Activated naive CD4-positive, alpha-beta T cell treated with anti-CD3 and anti-CD28 coated beads, Interleukin-2, amount 50 U/mL, for 24 hours (primary cell): ENCODE data around the gene RPRD1A.
A peak's percentile ranks its signal among the peaks of the same experiment; 100 is the strongest.
"Not testable (repeated sequence)": the region's sequence is repeated elsewhere in the genome, so short reads cannot be mapped to it uniquely, and the experiment has no call there.

Source experiments
- H3K27ac Mint-ChIP-seq: one replicate; pipeline ENCODE4 v1.8.0; 2021; ENCODE audit warnings: mild to moderate bottlenecking, mixed read lengths
- H3K27me3 Mint-ChIP-seq: one replicate; pipeline ENCODE4 v1.8.0; 2021; ENCODE audit warnings: mixed read lengths
- H3K36me3 Mint-ChIP-seq: one replicate; pipeline ENCODE4 v1.8.0; 2021; ENCODE audit warnings: mixed read lengths
- H3K4me1 Mint-ChIP-seq: one replicate; pipeline ENCODE4 v1.8.0; 2021; ENCODE audit warnings: mixed read lengths
- H3K4me3 Mint-ChIP-seq: one replicate; pipeline ENCODE4 v1.8.0; 2021; ENCODE audit warnings: mild to moderate bottlenecking, mixed read lengths
- H3K9me3 Mint-ChIP-seq: one replicate; pipeline ENCODE4 v1.8.0; 2021; ENCODE audit warnings: mixed read lengths

The RPRD1A gene

DNA sequence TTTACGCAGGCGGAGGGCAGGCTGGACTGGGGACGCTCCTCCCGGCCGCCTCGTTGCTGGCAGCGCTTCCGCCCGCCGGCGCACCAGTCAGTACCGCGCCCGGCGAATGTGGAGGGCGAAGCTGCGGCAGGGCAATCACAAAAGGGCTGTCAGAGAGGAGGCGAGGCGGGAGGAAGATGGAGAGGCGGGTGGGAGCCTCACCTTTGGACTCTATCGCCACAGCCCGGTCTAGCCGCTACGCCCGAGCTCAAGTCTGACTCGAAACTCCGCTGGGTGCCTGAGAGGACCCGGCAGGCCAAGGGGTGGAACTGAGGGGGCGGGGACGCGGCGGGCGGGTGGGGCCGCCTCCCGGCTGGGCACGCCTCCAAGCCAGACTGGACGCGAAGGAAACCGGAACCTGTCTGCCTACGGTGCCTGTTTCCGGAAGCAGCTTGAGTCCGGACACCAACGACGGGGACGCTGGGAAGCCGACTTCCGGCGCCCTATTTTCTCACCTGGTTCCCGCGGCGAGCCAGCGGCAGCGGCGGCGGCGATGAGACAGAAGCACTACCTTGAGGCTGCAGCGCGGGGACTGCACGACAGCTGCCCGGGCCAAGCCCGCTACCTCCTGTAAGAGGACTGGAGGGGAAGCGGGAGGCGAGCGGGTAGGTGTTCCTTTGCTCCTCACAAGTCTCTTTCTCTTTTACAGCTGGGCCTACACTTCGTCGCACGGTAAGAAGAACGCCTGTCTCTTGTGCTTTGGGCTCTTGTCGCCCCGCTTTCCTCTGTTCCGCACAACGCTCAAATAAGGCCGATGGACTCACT, 95.0 kb downstream of the RPRD1A start, which contains the start of gene RMP24:
Gene RMP24, plus strand, starts transcription at position 483 of the 804 bp plus-strand sequence.
- Mint-ChIP-seq H3K4me3 (peak within 1 kb of the TSS; percentile 94), H3K27ac (peak within 1 kb of the TSS; percentile 99), H3K36me3 (peaks cover 14% of the 10 kb centered on the region), H3K27me3 (no peaks in the 10 kb centered on the region), H3K4me1 (peaks cover 64% of the 10 kb centered on the region), H3K9me3 (no peaks in the 10 kb centered on the region)

GRCh38 chr18:35971661-35972196, 95.6 kb downstream of the RPRD1A start:
- H3K9me3 Mint-ChIP-seq = no peaks in the 10 kb centered on the region
- peak overlapping the region; percentile 94 for H3K4me3 Mint-ChIP-seq
- H3K36me3 Mint-ChIP-seq = peaks cover 14% of the 10 kb centered on the region
- no peaks in the 10 kb centered on the region for H3K27me3 Mint-ChIP-seq
- peaks cover 66% of the 10 kb centered on the region for H3K4me1 Mint-ChIP-seq
- peak overlapping the region; percentile 99 for H3K27ac Mint-ChIP-seq

GRCh38 chr18:35969676-35970075, 97.7 kb downstream of the RPRD1A start:
- peaks cover 59% of the 10 kb centered on the region for H3K4me1 Mint-ChIP-seq
- no peaks in the 10 kb centered on the region for H3K27me3 Mint-ChIP-seq
- no peaks in the 10 kb centered on the region for H3K9me3 Mint-ChIP-seq
- peak overlapping the region; percentile 90 for H3K27ac Mint-ChIP-seq
- peaks cover 8% of the 10 kb centered on the region for H3K36me3 Mint-ChIP-seq
- peak overlapping the region; percentile 63 for H3K4me3 Mint-ChIP-seq

DNA sequence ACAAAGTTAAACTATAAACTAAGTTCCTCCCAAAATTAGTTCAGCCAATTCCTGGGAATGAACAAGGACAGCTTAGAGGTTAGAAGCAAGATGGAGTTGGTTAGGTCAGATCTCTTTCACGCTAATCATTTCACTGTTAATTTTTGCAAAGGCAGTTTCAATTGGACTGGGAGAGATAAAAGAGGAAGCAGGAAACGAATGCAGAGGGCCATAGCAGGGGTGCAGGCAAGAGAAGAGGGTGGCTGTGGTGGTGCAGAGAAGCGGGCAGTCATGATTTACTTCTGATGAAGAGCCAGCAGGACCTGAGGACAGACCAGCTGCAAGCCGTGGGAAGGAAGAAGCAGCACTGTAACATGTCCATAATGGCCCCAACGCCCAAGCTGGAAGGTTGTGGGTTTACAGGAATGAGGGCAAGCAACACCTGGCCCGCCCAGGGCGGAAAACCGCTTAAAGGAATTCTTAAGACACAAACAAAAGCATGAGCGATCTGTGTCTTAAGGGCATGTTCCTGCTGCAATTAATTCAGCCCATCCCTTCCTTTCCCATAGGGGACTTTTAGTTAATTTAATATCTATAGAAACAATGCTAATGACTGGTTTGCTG, 99.0 kb downstream of the RPRD1A start:
- peaks cover 48% of the 10 kb centered on the region for H3K4me1 Mint-ChIP-seq
- no peaks in the 10 kb centered on the region for H3K27me3 Mint-ChIP-seq
- H3K9me3 Mint-ChIP-seq = no peaks in the 10 kb centered on the region
- H3K4me3 Mint-ChIP-seq = peak overlapping the region; percentile 20
- H3K36me3 Mint-ChIP-seq = peaks cover 3% of the 10 kb centered on the region
- peak overlapping the region; percentile 90 for H3K27ac Mint-ChIP-seq

GRCh38 chr18:35967866-35968265, 99.5 kb downstream of the RPRD1A start:
- H3K4me1 Mint-ChIP-seq = peaks cover 43% of the 10 kb centered on the region
- H3K9me3 Mint-ChIP-seq, H3K36me3 Mint-ChIP-seq, H3K27me3 Mint-ChIP-seq: not testable (repeated sequence)
- H3K27ac Mint-ChIP-seq = peak overlapping the region; percentile 90
- H3K4me3 Mint-ChIP-seq = peak overlapping the region; percentile 20

DNA sequence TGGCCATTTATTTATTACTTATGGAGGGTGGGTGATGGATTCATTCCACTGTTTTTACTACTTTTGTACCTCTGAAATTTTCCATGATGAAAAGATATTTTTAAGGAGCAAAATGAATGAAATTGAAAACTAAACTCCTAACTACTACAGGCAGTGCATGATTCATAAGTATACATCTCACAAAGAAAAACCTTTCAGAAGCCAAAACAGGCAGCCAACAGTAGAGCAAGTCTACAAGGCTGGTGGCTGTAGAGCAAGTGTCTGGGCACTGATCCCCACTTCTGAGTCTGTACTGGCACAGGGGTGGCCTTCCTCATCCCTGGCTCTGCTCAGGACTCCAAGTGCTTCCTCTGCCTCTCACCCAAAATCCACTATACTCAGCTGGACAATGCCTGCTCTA, 103.0 kb downstream of the RPRD1A start:
- H3K4me1 Mint-ChIP-seq = peaks cover 24% of the 10 kb centered on the region
- H3K36me3 Mint-ChIP-seq = peaks cover 1% of the 10 kb centered on the region
- no peak overlapping the region for H3K27ac Mint-ChIP-seq
- H3K4me3 Mint-ChIP-seq = no peak overlapping the region
- H3K27me3 Mint-ChIP-seq = no peaks in the 10 kb centered on the region
- no peaks in the 10 kb centered on the region for H3K9me3 Mint-ChIP-seq

DNA sequence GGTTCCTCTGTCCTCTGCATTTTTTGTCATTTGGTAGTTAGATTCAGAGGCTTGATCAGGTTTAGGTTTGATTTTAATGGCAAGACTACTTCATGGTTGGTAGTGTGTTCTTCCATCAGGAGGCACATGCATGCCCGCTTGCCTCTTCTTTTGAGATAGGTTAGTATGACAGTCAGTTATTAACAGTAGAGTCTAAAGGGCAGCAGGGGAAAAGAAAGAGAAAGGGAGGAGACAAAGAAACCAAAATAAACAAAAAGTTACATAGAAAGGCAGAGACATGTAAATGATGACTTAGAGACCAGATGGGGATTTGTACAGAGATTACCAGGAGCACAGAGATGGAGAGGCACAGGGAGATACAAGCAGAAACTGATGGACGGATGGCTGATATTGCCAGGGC, 105.0 kb downstream of the RPRD1A start:
- no peak overlapping the region for H3K4me3 Mint-ChIP-seq
- peaks cover 5% of the 10 kb centered on the region for H3K4me1 Mint-ChIP-seq
- peaks cover 7% of the 10 kb centered on the region for H3K27me3 Mint-ChIP-seq
- H3K9me3 Mint-ChIP-seq = no peaks in the 10 kb centered on the region
- peaks cover 1% of the 10 kb centered on the region for H3K36me3 Mint-ChIP-seq
- no peak overlapping the region for H3K27ac Mint-ChIP-seq

DNA sequence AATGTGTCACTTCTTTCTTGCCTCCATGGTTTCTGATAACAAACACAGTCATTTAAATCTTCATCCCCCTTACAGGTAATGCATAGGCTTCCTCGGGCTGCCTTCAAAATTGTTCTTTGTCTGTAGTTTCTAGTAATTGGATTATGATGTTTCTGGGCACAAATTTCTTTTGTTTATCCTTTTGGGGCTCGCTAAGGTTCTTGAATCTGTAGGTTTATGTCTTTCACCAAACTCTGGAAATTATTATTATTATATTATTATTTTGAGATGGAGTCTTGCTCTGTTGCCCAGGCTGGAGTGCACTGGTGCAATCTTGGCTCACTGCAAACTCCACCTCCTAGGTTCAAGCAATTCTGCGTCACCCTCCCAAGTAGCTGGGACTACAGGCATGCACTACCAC, 111.1 kb downstream of the RPRD1A start:
- no peaks in the 10 kb centered on the region for H3K4me1 Mint-ChIP-seq
- H3K4me3 Mint-ChIP-seq = no peak overlapping the region
- peaks cover 15% of the 10 kb centered on the region for H3K27me3 Mint-ChIP-seq
- no peak overlapping the region for H3K27ac Mint-ChIP-seq
- H3K36me3 Mint-ChIP-seq = no peaks in the 10 kb centered on the region
- no peaks in the 10 kb centered on the region for H3K9me3 Mint-ChIP-seq

DNA sequence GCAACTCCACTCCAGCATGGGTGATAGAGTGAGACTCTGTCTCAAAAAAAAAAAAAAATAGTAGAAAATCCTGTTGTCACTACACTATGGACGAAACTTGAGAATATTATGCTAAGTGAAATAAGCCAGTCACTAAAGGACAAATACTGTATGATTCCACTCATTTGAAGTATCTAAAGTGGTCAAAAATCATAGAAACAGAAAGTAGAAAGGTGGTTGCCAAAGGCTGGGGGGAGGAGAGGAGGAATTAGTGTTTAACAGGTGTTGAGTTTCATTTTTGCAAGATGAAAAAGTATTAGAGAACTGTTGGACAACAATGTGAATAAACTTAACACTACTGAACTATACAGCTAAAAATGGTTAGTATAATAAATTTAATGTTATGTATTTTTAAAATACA, 113.7 kb downstream of the RPRD1A start:
- peaks cover 6% of the 10 kb centered on the region for H3K4me1 Mint-ChIP-seq
- peaks cover 14% of the 10 kb centered on the region for H3K27me3 Mint-ChIP-seq
- no peak overlapping the region for H3K27ac Mint-ChIP-seq
- no peaks in the 10 kb centered on the region for H3K9me3 Mint-ChIP-seq
- no peaks in the 10 kb centered on the region for H3K36me3 Mint-ChIP-seq
- H3K4me3 Mint-ChIP-seq = no peak overlapping the region

DNA sequence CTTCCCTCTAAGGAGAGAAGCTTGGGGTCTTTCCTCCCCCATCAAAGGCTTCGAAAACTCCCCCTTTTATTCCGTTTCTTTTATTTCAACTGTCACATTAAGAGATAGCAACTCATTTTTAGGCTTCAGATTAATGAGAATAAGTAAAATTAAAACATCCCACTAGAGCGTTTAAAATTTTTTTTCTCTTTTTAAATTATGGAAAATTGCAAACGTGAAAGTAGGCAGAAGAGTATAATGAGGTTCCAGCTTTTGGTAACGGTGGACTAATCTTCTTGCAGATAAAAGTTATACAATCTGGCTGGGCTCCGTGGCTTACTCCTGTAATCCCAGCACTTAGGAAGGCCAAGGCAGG, 116.8 kb downstream of the RPRD1A start:
- no peak overlapping the region for H3K27ac Mint-ChIP-seq

DNA sequence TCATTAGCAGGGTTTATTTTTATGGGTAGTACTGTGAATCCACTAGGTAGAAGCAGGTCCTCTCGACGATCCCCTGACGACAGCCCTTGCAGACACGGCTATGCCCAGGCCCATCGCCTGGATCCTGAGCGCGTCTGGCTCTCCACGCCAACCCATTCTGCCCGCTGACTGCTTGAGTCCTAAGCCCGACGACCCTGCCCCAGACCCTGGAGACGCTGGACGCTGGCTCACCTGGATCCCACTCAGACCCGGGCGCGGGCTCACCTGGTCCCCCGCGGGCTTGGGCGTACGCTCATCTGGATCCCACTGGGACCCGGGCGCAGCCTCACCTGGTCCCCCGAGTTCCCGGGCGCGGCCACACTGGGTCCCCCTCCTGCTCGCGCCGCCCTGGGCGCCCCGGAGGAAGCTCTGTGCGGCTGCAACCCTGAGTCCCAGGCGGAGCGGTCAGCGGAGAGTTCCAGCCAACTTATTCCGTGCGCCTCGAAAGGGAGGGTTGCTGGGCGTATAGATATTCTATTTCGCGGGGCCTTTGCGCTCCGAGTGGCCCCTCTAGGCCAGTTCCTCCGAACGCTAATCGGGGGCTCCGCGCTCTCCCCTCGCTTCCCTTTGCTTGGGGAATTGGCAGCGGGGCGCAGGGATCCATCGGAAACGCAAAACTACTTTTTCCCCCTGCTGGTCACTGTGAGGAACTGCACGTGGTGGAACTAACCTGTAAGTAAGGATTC, 117.3 kb downstream of the RPRD1A start:
- no peak overlapping the region for H3K27ac Mint-ChIP-seq
- no peaks in the 10 kb centered on the region for H3K36me3 Mint-ChIP-seq
- H3K4me1 Mint-ChIP-seq = peaks cover 6% of the 10 kb centered on the region
- H3K27me3 Mint-ChIP-seq = peaks cover 5% of the 10 kb centered on the region
- peak overlapping the region; percentile 89 for H3K4me3 Mint-ChIP-seq
- no peaks in the 10 kb centered on the region for H3K9me3 Mint-ChIP-seq

More for the DNA sequence above, 116.8 kb downstream of the RPRD1A start:
- no peaks in the 10 kb centered on the region for H3K36me3 Mint-ChIP-seq
- peaks cover 5% of the 10 kb centered on the region for H3K27me3 Mint-ChIP-seq
- no peaks in the 10 kb centered on the region for H3K9me3 Mint-ChIP-seq
- peak overlapping the region; percentile 89 for H3K4me3 Mint-ChIP-seq
- H3K4me1 Mint-ChIP-seq = peaks cover 6% of the 10 kb centered on the region

GRCh38 chr18:35949090-35949489, 118.3 kb downstream of the RPRD1A start:
- Mint-ChIP-seq H3K4me1 (peaks cover 6% of the 10 kb centered on the region), H3K27me3 (peaks cover 5% of the 10 kb centered on the region), H3K27ac (no peak overlapping the region), H3K9me3 (no peaks in the 10 kb centered on the region), H3K36me3 (no peaks in the 10 kb centered on the region), H3K4me3 (no peak overlapping the region)

- no peaks in the 10 kb centered on the region for H3K36me3 Mint-ChIP-seq
- H3K27ac Mint-ChIP-seq = no peak overlapping the region
- no peak overlapping the region for H3K4me3 Mint-ChIP-seq
- H3K4me1 Mint-ChIP-seq = peaks cover 6% of the 10 kb centered on the region
- H3K9me3 Mint-ChIP-seq = no peaks in the 10 kb centered on the region
- H3K27me3 Mint-ChIP-seq = peaks cover 5% of the 10 kb centered on the region
Observed at GRCh38 chr18:35948080-35948479, 119.3 kb downstream of the RPRD1A start.

DNA sequence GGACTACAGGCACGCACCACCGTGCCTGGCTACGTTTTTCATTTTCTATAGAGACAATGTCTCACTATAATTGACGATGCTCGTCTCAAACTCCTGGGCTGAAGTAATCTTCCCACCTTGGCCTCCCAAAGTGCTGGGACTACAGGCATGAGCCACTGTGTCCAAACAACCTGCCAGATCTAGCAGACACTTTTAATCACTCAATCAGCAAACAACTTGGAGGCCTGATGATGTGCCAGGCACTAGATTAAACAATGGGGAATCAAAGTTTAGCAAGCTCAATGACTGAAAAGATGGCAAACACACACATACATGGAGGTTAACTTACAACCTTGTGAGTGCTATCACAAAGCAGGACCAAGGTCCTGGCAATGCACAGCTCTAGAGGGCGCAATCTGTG, 124.7 kb downstream of the RPRD1A start:
- no peaks in the 10 kb centered on the region for H3K36me3 Mint-ChIP-seq
- peaks cover 2% of the 10 kb centered on the region for H3K27me3 Mint-ChIP-seq
- H3K27ac Mint-ChIP-seq = no peak overlapping the region
- H3K9me3 Mint-ChIP-seq = no peaks in the 10 kb centered on the region
- H3K4me1 Mint-ChIP-seq = no peaks in the 10 kb centered on the region
- H3K4me3 Mint-ChIP-seq = no peak overlapping the region

DNA sequence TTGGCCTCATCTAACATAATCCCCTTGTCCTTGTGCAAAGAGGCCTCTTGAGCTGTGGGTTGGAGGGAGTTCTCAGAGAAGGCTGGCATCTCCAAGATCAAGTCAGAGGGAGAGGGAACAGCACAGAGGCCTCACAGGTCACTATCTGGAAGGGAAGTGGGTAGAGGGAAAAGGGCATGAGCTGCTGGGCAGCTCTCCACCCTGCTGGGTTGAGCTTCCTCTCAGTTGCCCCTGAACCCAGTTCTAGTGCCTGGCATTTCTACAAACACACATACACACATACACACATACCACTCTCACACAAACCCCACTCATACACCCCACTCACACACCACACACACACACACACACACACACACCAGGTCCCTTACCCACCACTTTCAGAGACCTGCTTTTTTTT, 125.2 kb downstream of the RPRD1A start:
- no peaks in the 10 kb centered on the region for H3K9me3 Mint-ChIP-seq
- H3K4me1 Mint-ChIP-seq = no peaks in the 10 kb centered on the region
- no peaks in the 10 kb centered on the region for H3K36me3 Mint-ChIP-seq
- peaks cover 2% of the 10 kb centered on the region for H3K27me3 Mint-ChIP-seq
- H3K27ac Mint-ChIP-seq = no peak overlapping the region
- H3K4me3 Mint-ChIP-seq = no peak overlapping the region

DNA sequence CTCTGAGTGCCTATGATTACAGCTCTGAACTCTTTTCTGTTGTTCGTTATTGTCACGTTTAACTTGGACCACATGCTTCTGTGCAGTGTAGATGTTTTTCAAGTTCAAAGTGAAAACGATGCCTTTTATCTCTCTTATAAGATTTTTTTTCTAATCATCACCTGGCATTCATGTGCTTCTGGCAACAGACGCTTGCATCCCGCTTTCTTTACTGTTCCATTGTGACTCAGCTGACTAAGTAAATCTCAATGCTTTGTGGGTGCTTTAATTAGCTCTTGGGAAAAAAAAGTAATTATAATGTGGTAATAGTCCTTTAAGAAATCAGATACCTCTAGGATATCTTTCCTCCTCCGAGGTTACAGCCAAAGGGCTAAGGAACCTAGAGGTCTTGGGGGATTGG, 126.1 kb downstream of the RPRD1A start:
- no peaks in the 10 kb centered on the region for H3K9me3 Mint-ChIP-seq
- no peak overlapping the region for H3K4me3 Mint-ChIP-seq
- H3K4me1 Mint-ChIP-seq = no peaks in the 10 kb centered on the region
- H3K27me3 Mint-ChIP-seq = peaks cover 2% of the 10 kb centered on the region
- no peaks in the 10 kb centered on the region for H3K36me3 Mint-ChIP-seq
- H3K27ac Mint-ChIP-seq = no peak overlapping the region
